CD4-positive, alpha-beta T cell treated with Interleukin-4 for 4 hours (primary cell): ENCODE data around the gene EPHA1.

ENCODE experiments used
- DNase-seq: peaks from one replicate; pipeline ENCODE4 v3.0.0-alpha.2; 2020

EPHA1 gene

GRCh38 chr7:143343596-143343995 is 65.1 kb downstream of the EPHA1 start:
- no peak for DNase-seq

- no peak for DNase-seq
These were observed 66.8 kb downstream of the EPHA1 start for GRCh38 chr7:143341842-143342241.
